HL-60/S4 (cell line): ENCODE measurements around the gene PPL.
"Not testable (repeated sequence)": the region's sequence is repeated elsewhere in the genome, so short reads cannot be mapped to it uniquely, and the experiment has no call there.

Source experiments
- in situ Hi-C: fragments of 300-500 bp; cut with MboI; formaldehyde crosslinking; loops from 2 replicates; pipeline ENCODE4 v1.14.3; 2022; ENCODE audit warnings: low sequenced_read_pairs

Gene PPL

DNA sequence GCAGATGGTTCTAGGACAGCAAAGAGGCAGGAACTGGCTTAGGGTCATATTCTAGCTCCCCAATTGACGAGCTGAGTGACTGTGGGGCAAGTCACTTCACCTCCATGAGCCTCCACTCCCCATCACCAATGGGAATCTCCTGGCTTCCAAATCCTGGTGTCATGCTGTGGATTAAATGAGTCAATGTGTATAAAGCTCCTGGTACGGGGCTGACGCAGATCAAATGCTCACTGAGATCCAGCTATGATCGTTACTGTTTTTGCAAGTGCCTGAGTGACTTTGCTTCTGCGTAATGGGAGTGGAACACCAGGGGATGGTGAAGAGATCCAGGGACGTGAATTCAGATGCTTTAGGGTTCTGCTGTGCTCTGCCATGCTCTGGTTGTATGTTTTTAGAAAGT, 23.6 kb upstream of the PPL start:
- in situ Hi-C loops, result no loop called here

DNA sequence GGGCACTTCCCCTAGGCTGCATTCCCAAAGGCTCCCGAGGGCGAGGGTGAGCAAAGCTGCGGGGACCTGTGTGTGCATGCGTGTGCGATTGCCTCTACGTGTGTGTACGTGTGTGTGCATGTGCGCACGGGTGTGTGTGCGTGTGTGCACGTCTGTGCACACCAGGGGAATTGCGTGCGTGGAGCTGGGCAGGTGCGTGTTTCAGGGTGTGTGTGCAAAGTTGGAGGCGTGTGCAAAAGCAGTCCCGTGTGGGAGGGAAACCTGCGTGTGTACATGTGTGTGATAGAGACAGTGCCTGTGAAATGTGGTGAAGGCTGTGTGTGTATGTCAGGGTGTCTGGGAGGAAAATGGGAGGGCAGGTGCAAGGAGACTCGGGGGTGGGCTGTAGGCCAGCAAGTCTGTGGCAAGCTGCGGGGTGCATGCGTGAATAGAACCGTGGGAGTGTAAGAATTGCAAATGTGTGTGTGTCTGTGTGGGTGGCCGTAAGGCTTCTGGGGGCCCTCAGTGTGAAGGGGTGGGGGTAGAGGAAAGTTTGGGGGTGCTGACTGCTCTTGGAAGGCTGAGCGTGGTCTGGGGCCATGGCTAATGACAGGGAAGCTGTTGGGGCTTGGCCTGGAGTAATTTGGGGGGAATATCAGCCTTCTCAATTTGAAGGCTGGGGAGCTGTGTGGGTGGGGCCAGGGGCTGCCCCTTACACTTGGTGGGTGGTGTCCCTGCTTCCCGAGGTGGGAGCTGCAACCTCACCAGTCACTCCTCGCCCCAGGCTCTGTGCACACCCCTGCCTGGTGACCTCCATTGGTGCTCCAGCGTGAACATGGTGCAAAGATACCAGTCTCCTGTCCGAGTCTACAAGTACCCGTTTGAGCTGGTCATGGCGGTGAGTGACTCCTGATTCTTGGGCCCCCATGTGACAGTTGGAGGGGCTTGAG, 21.8 kb upstream of the PPL start:
- in situ Hi-C loops, result no loop called here

DNA sequence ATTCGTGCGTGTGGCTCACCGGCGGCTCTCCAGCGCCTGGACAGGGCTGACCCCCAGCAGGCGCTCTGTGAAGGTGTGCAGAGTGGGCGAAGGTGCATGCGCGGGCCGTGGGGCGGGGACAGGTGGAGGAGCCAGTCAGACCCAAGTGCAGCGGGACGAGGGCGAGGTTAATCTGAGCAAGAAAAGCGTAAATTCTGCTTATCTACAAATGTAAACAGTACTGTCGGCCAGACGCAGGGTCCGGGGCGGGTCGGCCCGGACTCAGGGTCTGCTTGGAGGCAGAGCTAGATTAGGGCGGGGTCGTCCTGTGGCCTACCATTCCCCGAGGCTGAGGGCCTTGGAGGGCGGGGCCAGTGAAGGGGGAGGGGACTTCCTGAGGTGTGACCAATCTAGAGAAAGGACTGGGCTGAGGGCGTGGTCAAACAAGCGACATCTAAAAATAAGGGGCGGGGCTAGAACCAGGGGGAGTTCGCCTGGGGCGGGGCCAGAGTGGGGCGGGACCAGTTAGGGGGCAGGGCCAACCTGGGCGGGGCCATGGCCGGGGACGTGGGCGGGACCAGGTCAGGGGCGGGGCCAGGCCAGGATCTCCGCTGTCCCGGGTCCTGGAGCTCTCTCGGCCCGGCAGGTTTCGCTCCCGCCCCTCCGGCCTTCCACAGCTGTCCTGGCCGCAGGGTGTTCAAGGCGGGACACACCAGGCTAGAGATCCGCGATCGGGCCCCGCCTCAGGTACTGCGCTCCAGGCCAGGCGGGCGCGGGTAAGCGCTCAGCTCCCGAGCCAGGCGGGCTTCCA, 21.0 kb upstream of the PPL start, which contains the start of gene SEC14L5:
TSS of gene SEC14L5 (plus strand) at position 611 of the 790 bp plus-strand sequence. CDS start 994 bp downstream, outside the sequence.
- in situ Hi-C loops, result no loop called here

DNA sequence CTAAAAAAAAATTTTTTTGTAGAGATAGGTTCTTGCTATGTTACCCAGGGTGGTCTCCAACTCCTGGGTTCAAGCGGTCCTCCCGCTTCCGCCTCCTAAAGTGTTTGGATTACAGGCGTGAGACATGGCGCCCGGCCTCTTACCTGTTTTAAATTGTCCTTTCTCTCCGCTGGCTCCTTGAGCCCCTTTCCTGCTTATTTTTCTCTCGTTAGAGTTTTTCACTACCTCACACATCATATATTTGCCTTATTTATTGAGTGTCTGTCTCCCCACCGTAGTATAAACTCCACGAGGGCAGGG, 20.4 kb upstream of the PPL start:
- in situ Hi-C loops, result no loop called here

DNA sequence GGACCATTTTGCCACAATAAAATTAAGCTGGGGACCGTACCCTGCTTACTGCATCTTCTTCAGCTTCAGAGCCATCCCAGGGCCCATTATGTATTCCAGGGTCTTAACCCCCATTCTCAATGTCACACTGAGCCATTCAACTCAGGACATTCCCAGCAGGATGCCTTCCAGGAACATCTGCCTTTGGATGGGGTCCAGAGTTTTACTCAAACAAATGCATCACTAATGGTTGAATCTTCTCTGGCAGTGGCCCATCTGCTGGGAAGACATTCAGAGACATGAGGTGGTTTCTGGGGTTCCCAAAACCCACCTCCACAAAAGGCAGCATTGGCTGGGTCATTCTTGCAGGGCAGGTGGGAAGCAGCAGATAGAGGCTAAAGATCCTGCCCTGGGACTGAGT, 17.8 kb upstream of the PPL start:
- in situ Hi-C loops, result no loop called here

DNA sequence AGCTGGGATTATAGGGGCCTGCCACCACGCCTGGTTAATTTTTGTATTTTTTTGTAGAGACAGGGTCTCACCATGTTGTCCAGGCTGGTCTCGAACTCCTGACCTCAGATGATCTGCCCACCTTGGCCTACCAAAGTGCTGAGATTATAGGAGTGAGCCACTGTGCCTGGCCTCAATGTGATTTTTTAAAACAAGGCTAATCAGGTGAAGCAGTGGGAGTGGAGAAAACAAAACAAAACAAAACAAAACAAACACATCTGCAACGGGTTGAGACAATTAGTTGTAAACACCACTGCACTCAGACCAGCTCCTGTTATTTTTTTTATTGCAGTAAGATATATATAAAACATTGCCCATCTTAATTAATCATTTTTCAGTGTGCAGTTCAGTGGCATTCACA, 14.6 kb upstream of the PPL start:
- in situ Hi-C loops, result not testable (repeated sequence)

DNA sequence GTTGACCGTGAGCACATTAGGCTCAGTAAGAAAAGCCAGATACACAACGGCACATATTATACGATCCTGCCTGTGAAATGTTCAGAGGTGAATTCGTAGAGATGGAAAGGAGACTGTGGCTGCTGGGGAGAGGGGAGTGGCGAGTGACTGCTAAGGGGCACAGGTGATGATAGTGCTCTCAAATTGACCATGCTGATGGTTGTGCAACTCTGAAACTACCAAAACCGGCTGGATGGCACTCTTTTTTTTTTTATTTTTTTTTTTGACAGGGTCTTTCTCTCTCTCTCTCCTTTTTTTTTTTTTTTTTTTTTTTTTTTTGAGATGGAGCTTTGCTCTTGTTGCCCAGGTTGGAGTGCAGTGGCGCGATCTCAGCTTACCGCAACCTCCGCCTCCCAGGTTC, 13.0 kb upstream of the PPL start:
- in situ Hi-C loops, result no loop called here

DNA sequence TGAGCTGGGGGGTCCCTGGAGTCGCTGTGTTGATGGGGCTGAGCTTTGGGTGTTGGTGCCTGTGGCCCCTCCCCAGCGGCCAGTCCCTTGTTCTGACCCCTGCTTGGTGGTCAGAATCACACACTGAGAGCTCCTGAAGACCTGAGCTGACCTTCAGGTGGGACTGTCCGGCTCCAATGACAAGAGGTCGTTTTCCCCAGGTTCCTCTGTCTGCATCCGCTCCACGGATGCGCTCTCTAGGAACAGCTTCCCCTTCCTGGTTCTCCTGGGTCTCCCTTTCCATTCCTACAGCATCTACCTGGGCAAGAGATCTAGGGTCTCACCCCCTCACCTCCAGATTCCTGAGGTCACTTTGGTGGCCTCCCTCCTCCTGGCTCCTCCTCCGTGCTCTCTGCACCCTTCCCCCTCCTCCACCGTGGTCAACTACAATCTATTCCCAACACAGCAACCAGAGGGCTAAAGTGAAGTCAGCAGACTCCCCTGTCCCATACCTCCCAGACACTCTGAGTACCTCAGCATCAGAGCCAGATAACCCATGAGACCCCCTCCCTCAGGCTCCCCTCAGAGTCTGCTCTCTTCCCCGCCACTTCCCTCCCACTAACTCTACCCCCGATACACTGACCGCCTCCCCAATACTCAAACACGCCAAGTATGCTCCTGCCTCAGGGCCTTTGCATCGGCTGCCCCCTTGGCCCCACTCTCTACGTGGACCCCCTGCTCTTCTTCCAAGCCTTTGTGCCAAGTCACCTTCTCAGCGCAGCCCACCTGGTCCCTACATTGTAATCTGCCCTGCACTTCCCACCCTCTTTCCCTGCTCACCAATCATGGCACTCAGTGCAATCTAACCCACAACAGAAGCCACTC, 12.2 kb upstream of the PPL start:
- in situ Hi-C loops, result no loop called here

DNA sequence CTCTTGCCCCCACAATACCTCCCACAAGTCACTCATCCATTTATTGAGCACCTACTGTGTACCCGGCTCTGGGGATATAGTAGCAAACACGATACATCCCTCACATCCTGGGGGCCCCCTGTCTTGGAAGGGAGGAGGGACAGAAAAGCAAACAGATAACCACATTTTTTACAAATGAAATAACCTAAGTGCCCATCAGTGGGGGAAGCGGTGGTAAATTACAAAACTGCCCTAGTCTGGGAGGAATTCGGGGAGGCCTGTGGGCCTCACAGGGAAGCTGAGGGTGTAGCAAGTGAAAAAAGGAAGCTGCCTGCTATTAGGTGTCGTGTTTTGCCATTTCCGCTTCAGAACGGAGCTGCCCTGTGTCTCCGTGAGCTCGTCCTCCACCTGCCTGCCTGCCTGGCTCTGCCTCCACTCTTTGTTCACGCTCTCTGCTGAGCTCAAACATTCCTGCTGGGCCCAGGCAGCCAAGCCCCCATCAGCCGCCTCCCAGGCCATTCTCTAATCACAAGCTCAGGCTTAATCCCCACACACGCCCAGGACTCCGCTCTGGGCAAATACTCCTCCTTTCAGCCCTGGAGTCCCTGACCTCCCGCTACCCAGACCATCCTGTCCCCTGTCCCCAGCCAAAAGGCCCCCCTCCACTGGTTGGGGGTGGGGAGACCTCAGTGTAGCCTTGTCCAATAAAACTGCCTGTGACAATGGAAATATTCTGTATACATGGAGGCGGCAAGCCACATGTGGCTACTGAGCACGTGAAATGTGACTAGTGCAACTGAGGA, 11.0 kb upstream of the PPL start:
- in situ Hi-C loops, result no loop called here

DNA sequence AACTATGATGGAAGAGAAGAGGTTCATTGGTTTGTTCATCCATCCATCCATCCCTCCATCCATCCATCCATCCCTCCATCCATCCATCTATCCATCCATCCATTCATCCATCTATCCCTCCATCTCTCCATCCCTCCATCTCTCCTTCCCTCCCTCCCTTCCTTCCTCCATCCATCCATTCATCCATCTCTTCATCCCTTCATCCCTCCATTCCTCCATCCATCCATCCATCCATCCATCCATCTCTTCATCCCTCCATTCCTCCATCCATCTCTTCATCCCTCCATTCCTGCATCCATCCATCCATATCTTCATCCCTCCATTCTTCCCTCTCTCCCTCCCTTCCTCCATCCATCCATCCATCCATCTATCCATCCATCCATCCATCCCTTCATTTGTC, 10.0 kb upstream of the PPL start:
- in situ Hi-C loops, result no loop called here

DNA sequence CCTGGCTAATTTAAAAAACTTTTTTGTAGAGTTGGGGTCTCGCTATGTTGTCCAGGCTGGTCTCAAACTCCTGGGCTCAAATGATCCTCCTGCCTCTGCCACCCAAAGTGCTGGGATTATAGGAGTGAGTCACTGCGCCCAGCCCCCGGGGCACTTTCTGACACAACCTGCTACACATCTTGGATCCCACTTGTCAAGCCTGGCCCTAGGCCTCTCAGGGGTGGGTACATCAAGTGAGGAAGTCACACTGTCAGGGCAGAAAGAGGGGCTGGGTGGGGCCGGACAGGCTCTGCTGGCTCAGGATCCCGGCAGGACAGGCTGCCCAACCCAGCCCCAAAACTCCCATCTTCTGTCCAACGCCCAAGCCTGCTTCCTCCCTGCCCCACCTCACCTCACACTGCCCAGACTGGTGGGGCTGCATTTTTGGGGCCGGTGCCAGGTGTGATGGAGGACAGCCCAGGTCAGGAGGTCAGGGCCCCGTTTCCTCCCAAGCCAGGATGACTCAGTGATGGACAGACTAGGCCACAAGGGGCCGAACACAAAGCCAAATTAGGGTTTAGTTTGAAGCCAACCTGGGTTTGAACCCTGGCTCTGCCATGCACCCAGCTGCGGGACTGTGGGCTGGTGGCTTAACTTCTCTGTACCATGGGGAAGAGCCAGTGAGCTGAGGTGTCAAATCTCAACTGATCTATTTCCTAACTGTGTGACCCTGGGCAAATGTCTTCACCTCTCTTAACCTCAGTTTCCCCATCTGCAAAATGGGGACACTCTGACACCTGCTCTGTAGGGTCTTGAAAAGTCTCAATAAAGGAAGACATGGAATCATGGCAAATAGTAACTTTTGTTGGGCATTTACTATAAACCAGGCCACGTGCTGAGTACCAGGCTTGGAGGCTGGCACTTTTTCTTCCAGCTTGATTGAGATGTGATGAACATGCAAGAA, 8.9 kb upstream of the PPL start:
- in situ Hi-C loops, result no loop called here

DNA sequence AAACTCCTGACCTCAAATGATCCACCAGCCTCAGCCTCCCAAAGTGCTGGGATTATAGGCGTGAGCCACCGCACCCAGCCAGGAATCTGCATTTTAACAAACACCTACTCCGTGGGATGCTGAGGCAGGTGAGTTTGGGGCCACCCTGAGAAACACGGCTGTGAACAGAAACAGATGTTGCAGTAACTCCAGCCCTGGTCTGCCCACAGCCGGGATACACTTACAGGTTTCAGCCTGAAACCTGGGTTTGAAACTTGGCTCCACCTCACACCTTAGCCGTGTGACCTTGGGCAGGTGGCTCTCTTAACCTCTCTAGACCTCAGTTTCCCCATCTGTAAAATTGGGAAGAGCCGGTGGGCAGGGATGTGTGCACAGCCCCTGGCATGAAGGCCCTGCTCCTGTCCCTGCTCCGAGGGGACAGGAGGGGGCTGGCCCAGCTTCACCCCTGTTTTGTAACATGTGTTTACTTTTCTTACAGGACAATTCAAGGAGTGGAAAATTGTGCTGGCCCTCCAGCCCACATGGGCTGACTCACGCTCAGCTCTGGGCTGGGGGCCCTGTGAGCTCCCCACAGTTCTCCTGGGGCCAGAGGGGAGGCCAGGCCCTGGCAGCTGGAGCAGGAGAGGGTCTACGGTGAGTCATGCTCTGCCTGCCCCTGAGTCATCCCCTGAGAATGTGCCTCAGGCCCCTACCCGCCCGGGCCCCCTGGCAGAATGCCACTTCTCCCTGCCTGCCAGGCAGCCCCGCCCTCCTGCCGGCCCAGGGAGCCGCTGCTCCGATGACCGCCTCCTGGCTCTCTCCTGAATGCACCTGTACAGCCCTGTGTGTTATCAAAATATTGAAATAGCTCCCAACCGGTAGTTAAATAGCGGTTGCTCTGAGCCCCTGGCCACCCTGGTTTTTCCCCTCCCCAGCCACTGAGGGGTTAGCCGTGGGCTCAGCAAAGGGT, 7.7 kb upstream of the PPL start:
- in situ Hi-C loops, result no loop called here

DNA sequence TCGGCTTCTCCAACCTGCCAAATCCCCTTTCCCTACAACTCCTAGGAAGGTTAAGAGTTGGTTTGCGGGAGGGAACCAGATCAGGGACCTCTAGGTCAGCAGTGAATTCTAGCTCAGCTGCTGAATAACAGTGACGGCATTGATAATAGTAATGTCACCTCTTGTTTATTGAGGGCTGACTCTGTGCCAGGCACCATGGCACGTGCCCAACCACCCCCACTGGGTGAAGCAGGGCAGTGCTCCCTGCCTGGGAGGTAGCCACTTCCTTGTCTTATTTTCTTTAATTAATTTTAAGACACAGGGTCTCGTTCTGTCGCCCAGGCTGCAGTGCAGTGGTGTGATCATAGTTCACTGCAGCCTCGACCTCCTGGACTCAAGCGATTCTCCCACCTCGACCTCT, 5.5 kb upstream of the PPL start:
- in situ Hi-C loops, result no loop called here

DNA sequence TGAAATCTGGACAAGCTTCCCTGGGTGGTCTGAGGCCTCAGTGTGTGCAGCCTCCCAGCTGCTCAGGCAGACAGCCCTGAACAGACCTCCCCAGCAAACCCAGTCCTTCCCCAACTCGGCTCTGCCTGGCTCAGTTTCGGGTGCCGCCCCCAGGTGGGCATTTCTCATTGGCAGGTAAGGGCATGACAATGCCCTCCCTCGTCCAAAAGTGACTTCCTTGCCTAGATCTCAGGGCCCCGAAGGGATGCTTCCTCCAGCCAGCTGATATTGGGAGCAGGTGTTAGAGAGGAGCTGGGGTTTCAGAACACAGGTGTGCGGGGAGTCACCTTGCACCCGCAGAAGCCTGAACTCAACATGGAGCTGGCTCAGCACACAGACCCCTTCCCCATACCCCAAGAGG, 3.8 kb upstream of the PPL start:
- in situ Hi-C loops, result no loop called here

DNA sequence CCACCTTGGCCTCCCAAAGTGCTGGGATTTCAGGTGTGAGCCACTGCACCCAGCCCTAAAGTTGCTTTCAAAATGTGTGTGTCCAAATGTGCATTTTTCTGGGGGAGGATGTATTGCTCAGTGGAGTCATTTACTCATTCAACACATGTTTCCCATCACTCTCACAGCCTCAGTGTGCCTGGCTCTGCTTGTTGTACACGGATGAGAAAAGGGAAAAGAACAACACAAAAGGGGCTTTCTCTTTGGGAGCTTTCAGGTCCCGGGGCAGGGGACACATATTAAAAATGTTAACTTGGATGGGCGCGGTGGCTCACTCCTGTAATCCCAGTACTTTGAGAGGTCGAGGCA, 1.7 kb upstream of the PPL start:
- in situ Hi-C loops, result no loop called here

DNA sequence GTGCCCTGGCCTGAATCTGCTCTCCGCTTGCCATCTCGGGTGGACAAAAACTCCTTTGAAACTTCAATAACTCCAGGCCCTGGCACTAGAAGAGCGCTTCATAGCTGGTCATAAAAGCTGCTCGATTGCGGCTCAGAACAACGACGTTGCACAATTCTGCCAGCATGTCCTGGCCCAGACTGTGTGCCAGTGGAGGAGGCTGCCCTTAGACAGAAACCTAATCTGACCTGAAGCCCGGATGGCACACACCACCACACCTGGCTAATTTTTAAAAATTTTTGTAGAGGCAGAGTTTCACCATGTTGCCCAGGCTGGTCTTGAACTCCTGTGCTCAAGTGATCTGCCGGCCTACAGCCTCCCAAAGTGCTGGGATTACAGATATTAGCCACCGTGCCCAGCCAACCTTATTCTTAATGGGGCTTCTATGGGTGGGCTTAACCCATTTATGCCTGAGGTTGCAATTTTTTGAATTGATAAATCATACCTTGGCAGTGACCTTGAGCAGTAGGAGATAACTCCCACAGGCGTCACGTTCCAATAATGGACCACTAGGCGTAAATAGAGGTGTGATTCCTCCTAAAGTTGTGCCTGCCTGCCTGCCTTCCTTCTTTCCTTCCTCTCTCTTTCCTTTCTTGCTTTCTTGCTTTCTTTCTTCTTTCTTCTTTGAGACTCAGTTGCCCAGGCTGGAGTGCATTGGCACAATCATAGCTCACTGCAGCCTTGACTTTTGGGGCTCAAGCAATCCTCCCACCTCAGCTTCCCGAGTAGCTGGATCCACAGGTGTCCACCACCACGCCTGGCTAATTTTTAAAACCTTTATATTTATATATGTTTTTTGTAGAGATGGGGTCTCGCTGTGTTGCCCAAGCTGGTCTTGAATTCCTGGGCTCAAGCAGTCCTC, 1.1 kb upstream of the PPL start:
- in situ Hi-C loops, result no loop called here

DNA sequence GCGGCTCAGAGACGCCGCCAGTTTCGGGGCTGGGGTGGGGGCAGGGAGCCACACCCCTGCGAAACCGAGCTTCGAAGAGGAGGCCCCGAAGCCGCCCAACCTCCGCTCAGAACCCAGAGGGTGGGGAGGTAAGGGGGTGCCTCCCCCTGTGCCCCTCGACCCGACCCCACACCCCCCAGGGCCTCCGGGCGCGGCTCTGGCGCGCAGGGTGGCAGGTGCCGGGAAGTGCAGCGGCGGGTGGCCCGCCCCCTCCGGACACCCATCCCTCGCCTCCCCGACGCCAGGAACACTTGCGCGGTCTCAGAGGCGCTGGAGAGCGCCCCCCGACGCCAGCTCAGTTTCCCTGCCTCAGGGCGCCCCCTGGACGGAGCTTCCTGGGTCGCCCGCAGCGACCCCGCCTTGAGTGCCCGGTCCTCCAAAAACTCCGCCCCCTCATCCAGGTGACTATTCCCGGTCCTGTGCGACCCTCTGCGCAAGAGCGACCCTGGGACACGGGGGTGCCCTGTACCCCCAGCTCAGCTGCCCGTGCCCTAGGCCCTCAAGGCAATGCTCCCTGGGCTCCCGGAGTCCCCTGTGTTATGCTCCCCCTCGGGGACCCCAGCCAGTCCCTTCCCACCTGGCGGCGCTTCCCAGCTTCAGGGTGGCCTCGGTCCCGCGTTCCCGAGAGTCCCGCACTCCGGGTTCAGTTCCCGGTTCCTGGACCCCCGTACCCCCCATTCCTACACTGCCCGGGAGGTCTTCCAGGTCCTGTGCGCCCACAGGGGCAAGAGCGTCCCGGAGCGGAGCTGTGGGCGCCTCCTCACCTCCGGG, 562 bp downstream of the PPL start:
- in situ Hi-C loops, result no loop called here
